HG02678 (cell line): ENCODE data around the gene TUBA1C.
"Not testable (repeated sequence)": the region's sequence is repeated elsewhere in the genome, so short reads cannot be mapped to it uniquely, and the experiment has no call there.

ENCODE experiments used
- ATAC-seq: cut with Tn5 transposase; IDR thresholded peaks from one replicate; pipeline ENCODE4 v1.9.1; 2021; ENCODE audit warnings: mild to moderate bottlenecking, moderate library complexity; ENCODE audit not compliant: unreplicated experiment

Gene TUBA1C

GRCh38 chr12:49255456-49255855 lies 9.4 kb upstream of the TUBA1C start:
- ATAC-seq = not testable (repeated sequence)

DNA sequence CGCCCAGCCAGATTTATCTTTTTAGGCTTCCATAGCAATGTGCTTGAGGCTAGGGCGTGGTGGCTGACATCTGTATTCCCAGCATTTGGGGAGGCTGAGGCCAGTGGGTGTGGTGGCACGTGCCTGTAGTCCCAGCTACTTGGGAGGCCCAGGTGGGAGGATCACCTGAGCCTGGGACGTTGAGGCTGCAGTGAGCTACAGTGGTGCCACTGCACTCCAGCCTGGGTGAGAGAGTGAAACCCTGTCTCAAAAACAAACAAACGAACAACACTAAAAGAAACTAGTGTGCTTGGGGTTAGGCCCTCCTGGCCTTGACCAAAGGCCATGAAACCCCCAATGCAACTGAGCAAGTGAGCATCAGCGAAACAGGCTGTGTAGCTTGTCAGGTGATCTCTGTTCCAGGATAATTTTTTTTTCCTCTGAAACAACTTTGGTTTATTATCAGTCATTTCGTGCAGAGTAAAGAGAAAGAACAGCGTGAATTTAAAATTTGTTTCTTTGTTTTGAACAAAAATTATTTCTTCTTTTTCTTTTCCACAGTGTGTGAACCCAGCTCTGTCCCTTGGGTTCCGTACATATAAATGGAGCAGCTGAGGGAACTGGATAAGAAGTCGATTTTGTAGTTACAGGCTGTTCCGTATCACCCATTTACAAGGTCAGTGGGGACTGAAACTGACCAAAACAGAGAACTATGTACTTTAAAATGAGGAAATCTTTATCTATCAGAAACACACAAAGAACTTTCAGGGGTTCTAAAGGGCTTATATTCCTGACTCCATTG lies 8.8 kb upstream of the TUBA1C start:
- ATAC-seq = no peak

- not testable (repeated sequence) for ATAC-seq
These were observed 7.2 kb upstream of the TUBA1C start for GRCh38 chr12:49257508-49258184.

DNA sequence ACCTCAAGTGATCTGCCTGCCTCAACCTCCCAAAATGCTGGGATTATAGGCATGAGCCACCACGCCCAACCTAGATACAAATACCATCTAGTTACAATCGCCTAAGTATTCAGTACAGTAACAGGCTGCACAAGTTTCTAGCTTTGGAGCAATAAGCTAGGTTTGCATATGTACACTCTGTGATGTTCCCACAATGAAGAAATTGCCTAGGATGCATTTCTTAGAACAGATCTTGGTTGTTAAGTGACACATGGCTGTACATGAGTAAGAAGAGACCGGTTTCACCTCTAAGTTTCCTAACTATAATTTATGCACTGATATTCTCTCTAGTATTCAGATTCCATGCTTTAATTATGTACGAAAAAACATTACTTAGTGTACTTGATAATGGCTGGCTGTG lies 5.4 kb upstream of the TUBA1C start:
- ATAC-seq = no peak

- ATAC-seq = no peak
These were observed 4.7 kb upstream of the TUBA1C start for GRCh38 chr12:49260166-49260565.

DNA sequence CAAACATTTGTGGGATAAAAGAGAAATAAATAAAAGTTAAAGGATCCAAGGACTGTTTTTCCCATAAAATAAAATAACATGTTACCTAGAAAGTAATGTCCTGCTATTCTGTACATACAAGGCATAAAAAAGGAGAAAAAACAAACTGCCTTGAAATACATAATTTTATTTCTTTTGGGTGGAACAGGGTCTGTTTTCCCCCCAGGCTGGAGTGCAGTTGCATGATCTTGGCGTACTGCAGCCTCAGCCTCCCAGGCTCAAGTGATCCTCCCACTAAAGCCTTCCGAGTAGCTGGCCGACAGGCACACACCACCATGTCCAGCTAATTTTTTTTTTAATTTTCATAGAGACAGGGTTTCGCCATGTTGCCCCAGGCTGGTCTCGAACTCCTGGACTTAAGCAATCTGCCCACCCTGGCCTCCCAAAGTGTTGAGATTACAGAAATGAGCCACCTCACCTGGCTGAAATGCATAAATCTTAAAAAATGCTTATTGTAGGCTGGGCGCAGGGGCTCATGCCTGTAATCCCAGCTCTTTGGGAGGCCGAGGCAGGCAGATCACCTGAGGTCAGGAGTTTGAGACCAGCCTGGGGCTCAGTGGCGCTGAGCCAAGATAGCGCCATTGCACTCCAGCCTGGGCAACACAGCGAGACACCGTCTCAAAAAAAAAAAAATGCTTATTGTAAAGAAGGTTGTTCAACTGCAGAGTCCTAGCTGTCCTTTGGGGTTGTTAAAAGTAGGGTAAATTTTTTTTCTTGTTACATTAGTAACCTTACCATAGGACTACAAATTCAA lies 4.1 kb upstream of the TUBA1C start:
- ATAC-seq = no peak

DNA sequence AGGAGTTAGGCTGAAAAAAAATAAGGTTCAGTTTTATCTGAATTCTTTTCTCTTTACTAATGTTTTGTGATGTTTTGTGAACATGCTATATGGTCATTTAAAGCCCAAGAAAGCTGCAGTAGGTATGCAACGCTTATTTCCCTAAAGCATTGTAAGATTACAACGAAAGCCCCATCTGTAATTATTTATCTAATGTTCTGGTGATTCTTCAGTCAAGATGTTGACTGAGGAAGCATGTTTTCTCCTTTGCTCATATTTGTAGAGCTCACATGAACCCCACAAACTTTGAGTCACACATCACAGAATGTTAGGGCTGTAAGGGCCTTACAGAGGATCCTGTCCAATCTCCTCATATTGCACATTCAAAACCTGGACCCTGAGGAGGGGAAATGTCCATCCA lies 3.2 kb upstream of the TUBA1C start:
- ATAC-seq = no peak

DNA sequence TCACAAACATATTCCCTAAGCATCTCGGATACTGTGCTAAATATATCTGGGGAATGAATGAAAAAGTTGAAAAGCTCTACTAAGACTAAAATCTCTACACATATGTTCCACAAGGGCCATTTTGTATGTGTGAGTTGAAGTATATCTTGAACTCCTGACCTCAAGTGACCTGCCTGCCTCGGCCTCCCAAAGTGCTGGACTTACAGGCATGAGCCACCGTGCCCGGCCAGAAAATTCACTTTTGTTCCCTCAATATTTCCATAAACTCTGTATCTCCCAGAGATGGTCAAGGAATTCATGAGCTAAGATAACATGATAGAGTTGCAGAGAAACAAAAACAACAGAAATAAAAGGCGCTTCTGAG lies 1.5 kb upstream of the TUBA1C start:
- no peak for ATAC-seq

- ATAC-seq = peak; percentile 28
These were observed 413 bp upstream of the TUBA1C start for GRCh38 chr12:49264466-49264872.

DNA sequence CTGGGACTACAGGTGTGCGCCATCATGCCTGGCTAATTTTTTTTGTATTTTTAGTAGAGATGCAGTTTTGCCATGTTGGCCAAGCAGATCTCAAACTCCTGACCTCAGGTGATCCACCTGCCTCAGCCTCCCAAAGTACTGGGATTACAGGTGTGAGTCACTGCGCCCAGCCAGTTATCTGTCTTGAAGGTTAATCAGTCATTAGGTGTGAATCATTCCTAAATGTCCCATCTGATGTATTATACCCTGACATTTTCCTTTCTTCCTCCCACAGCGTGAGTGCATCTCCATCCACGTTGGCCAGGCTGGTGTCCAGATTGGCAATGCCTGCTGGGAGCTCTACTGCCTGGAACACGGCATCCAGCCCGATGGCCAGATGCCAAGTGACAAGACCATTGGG lies 4.3 kb downstream of the TUBA1C start:
- not testable (repeated sequence) for ATAC-seq

DNA sequence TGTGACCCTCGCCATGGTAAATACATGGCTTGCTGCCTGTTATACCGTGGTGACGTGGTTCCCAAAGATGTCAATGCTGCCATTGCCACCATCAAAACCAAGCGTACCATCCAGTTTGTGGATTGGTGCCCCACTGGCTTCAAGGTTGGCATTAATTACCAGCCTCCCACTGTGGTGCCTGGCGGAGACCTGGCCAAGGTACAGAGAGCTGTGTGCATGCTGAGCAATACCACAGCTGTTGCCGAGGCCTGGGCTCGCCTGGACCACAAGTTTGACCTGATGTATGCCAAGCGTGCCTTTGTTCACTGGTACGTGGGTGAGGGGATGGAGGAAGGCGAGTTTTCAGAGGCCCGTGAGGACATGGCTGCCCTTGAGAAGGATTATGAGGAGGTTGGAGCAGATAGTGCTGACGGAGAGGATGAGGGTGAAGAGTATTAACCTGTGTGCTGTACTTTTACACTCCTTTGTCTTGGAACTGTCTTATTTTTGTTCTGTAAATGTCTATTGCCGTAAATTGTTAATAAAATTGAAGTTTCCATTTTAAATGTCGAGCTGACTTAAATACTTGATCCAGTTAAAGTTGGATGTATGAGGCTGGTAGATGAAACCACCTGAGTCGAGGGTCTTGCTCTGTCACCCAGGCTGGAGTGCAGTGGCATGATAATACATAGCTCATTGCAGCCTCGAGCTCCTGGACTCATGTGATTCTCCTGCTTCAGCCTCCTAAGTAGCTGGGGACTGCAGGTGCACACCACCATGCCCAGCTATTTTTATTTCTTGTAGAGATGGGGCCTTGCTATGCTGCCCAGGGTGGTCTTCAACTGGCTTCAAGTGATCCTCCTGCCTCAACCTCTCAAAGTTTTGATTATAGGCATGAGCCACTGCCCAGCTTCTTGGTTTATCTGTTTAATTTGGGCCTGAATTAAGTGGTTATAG lies 8.2 kb downstream of the TUBA1C start:
- no peak for ATAC-seq

DNA sequence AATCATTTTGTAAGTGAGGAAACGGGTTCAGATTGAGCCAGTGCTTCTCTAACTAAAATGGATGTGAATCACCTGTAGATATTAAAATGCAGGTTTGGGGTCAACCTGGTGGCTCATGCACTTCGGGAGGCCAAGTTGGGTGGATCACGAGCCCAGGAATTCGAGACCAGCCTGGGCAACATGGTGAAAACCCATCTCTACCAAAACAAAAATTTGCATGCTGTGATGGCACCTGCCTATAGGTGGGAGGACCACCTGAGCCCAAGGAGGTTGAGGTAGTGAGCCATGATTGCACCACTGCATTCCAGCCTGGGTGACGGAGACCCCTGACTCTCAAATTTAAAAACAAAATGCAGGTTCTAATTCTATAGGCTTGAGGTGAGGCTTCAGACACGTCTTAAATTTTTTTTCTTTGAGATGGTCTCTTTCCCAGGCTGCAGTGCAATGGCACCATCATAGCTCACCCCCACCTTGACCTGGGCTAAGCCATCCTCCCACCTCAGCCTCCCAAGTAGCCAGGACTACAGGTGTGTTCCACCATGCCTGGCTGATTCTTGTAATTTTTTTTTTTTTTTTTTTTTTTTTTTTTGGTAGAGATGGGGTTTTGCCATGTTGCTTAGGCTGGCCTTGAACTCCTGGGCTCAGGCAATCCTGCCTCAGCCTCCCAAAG lies 9.0 kb downstream of the TUBA1C start:
- no peak for ATAC-seq

- no peak for ATAC-seq
These were observed 9.7 kb downstream of the TUBA1C start for GRCh38 chr12:49274396-49275069.

DNA sequence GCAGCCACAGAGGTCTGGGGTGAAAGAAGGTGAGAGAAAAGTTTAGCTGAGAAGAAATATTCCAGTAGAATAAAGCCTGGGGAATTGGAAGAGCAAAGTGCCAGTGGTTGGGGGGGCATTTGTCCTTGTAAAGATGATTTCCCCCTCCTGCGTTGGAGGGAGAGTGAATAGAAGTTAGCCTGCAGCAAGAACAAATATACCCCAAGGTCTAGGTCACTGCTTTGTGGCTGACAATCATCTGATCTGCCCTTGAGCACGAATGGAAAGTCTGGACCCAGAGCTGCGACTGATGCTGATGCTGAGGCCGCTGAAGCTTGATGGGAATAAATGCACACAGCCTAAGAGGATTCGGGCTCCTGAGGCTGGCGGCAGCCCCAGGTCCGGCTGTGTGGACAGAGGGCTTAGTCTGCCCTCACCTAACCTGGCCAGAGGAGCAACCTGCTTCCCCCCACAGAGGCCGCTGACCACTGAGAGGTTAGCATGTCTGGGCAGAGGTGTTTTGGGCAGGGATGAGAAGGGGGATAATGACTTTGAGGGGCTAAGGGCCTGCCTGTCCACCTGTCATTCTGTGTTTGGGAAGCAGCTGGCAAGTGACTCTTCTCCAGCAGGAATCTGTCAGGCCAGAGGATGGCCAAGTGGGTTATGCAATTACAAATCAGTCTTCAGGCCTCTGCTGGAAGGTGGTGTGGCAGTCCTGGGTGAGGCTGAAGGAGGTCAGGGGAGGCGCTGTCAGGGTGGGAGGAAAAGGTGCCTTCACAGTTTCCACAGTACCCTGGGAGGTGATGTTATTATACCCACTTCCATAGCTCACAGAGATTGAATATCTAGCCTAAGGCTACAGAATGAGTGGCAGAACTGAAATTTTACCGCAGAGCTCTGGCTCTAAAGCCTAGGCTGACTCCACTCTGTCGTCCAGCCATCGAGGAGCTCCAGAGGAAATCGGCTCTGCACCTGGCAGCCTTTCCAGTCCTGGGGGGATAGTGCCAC lies 11.7 kb downstream of the TUBA1C start:
- no peak for ATAC-seq

- ATAC-seq = no peak
These were observed 12.6 kb downstream of the TUBA1C start for GRCh38 chr12:49277466-49277865.

- ATAC-seq = no peak
These were observed 14.9 kb downstream of the TUBA1C start for GRCh38 chr12:49279706-49280159.

GRCh38 chr12:49280545-49280944 lies 15.7 kb downstream of the TUBA1C start:
- not testable (repeated sequence) for ATAC-seq

- no peak for ATAC-seq
These were observed 17.4 kb downstream of the TUBA1C start for GRCh38 chr12:49282302-49282701.
